Fibroblast of the aortic adventitia (primary cell): ENCODE data around the gene PEX10. TPM values are rescaled to one million over a fixed set of nuclear protein-coding genes. Genes with fewer than 3 reads are reported as not detected.

Source experiments
- DNase-seq: peaks from one replicate; pipeline ENCODE4 v3.0.0-alpha.2; 2010; ENCODE audit warnings: low read depth
- H3K4me3 ChIP-seq: 2 replicates; pipeline ENCODE4 v1.5.1; 2011; ENCODE audit warnings: low read depth, mild to moderate bottlenecking, control low read depth, low read length, moderate library complexity
- total RNA-seq: library from RNA; depleted of rRNA; stranded (reverse); fragments of >200 nt; gene quantifications from 2 replicates; pipeline ENCODE4 v1.2.3, GENCODE V29; 2012; ENCODE audit warnings: low replicate concordance
- TF ChIP-seq, protein P1 (sequence below): IDR thresholded peaks from 2 replicates; pipeline ENCODE4 v1.5.1; 2011; ENCODE audit warnings: mild to moderate bottlenecking, low read length, control low read depth, inconsistent platforms; ENCODE audit not compliant: insufficient read depth

The PEX10 gene
- total RNA-seq, 1 donor, result 24.9 TPM

DNA sequence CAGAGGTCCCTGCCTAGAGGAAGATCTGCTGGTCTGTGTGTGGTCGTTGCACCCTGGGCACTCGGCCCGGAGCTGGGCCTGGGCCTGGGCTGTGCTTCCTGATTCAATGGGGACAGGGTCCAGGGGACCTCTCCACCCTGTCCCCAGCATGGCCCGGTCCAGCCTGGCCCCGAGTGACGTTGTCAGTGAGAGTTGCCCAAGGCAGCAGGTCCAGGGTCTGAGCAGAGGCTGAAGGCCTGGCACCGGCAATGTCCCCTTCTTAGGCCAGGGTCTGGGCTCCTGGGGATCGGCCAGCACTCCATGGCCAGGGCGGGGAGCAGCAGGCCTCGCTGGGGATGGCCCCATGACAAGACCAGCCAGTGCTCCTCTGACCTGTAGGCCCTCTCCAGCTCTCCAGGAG is 15.6 kb upstream of the PEX10 start:
- TF ChIP-seq, protein P1, sequence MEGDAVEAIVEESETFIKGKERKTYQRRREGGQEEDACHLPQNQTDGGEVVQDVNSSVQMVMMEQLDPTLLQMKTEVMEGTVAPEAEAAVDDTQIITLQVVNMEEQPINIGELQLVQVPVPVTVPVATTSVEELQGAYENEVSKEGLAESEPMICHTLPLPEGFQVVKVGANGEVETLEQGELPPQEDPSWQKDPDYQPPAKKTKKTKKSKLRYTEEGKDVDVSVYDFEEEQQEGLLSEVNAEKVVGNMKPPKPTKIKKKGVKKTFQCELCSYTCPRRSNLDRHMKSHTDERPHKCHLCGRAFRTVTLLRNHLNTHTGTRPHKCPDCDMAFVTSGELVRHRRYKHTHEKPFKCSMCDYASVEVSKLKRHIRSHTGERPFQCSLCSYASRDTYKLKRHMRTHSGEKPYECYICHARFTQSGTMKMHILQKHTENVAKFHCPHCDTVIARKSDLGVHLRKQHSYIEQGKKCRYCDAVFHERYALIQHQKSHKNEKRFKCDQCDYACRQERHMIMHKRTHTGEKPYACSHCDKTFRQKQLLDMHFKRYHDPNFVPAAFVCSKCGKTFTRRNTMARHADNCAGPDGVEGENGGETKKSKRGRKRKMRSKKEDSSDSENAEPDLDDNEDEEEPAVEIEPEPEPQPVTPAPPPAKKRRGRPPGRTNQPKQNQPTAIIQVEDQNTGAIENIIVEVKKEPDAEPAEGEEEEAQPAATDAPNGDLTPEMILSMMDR, result no peak
- DNase-seq, result no peak
- H3K4me3 ChIP-seq, result no peak overlapping the region

DNA sequence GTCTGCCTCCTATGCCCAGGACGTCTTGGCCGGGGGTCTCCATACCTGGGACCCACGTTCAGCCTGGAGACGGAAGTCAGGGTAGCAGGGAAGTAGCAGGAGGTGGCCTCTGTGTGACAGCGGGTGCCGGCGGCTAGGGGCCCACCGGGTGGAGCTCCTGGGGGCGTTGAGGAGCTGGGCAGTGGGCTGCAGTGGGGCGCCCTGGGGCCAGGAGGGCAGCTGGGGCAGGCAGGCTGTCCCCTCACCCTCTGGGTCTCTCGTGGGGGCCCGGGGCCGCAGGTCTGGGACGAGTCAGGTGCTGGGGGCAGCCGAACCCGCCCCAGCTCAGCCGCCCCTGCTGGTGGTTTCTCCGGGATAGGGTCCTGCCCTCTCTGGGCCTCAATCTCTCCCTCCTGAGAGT is 14.7 kb upstream of the PEX10 start:
- H3K4me3 ChIP-seq, result no peak overlapping the region
- no peak for DNase-seq
- TF ChIP-seq, protein P1, result no peak

DNA sequence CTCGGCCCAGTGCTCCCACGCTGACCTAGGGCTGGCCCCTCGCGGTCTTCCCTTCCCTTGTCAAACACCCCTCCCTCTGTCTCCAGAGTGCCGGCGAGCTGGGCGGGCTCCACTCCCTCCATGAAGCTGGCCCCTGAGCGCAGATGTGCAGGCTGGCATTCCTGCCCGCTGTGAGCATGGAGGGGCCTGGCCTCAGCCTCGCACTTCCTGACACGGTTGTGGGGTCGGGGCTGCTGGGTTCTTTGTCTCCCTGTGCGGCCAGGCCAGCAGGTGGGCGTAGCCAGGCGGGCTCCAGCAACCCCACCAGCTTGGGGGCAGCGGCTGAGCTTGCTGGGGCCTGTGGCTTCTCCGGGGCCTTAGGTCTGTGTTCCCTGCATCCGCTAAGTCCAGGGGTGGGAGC is 14.2 kb upstream of the PEX10 start:
- H3K4me3 ChIP-seq, result no peak overlapping the region
- no peak for DNase-seq
- TF ChIP-seq, protein P1, result no peak

GRCh38 chr1:2425892-2426291 is 13.5 kb upstream of the PEX10 start:
- TF ChIP-seq, protein P1, result no peak

GRCh38 chr1:2422523-2422922 is 10.2 kb upstream of the PEX10 start:
- TF ChIP-seq, protein P1, result no peak
- H3K4me3 ChIP-seq, result no peak overlapping the region
- DNase-seq, result no peak

More at GRCh38 chr1:2425892-2426291, 13.5 kb upstream of the PEX10 start:
- no peak overlapping the region for H3K4me3 ChIP-seq
- no peak for DNase-seq

DNA sequence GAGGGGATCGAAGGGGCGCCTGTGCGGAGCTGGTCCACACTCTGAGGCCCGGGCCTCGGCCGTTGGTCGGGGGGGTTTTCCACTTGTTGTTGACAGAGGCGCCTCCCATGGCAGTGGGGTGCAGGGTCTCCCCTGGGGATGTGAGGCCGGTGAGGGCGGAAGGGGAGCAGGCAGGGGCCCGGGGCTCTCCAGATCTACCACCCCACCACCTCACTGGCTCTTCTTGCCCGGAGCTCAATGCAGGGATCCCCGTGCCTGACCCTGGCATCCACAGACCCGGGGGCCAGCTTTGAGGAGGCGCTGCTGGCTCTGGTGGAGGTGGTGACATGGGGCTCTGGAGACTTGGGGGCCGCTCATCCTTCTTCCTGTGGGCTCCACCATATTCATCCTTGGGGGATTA is 7.1 kb upstream of the PEX10 start:
- no peak overlapping the region for H3K4me3 ChIP-seq
- TF ChIP-seq, protein P1, result no peak
- no peak for DNase-seq

GRCh38 chr1:2418791-2419320 is 6.5 kb upstream of the PEX10 start:
- DNase-seq, result no peak
- TF ChIP-seq, protein P1, result no peak
- no peak overlapping the region for H3K4me3 ChIP-seq
